ENCODE data around the gene GPSM1.
"Not testable (repeated sequence)": the region's sequence is repeated elsewhere in the genome, so short reads cannot be mapped to it uniquely, and the experiment has no call there.

The GPSM1 gene

GRCh38 chr9:136347472-136348256 lies 20.3 kb downstream of the GPSM1 start:
- no peak for DNase-seq

- DNase-seq: no peak
Measured at GRCh38 chr9:136348691-136349090, 21.4 kb downstream of the GPSM1 start.

GRCh38 chr9:136349546-136349945 lies 22.2 kb downstream of the GPSM1 start:
- DNase-seq: no peak

GRCh38 chr9:136351252-136351800 lies 24.0 kb downstream of the GPSM1 start:
- DNase-seq: no peak

GRCh38 chr9:136351868-136352267 lies 24.5 kb downstream of the GPSM1 start:
- DNase-seq: not testable (repeated sequence)

- DNase-seq: no peak
Measured at GRCh38 chr9:136352682-136353081, 25.3 kb downstream of the GPSM1 start.

GRCh38 chr9:136353088-136353487 lies 25.7 kb downstream of the GPSM1 start:
- no peak for DNase-seq

GRCh38 chr9:136353757-136354488 lies 26.6 kb downstream of the GPSM1 start:
- no peak for DNase-seq

- DNase-seq: no peak
Measured at GRCh38 chr9:136354592-136355085, 27.3 kb downstream of the GPSM1 start.

- DNase-seq: no peak
Measured at GRCh38 chr9:136355616-136356557, 28.5 kb downstream of the GPSM1 start.

- no peak for DNase-seq
Measured at GRCh38 chr9:136357202-136357725, 29.9 kb downstream of the GPSM1 start.

- DNase-seq: no peak
Measured at GRCh38 chr9:136358016-136358415, 30.7 kb downstream of the GPSM1 start.

GRCh38 chr9:136358888-136359287 lies 31.5 kb downstream of the GPSM1 start:
- no peak for DNase-seq

GRCh38 chr9:136359774-136360718 lies 32.7 kb downstream of the GPSM1 start:
- no peak for DNase-seq

GRCh38 chr9:136361047-136361753 lies 33.9 kb downstream of the GPSM1 start:
- DNase-seq: no peak

GRCh38 chr9:136361754-136362449 lies 34.6 kb downstream of the GPSM1 start:
- no peak for DNase-seq

- no peak for DNase-seq
Measured at GRCh38 chr9:136362450-136362784, 35.1 kb downstream of the GPSM1 start.

GRCh38 chr9:136363106-136363948 lies 36.0 kb downstream of the GPSM1 start, which contains the start of gene DNLZ:
TSS of gene DNLZ (minus strand) at chr9:136363744. CDS start at chr9:136363714, 30 bp downstream.
- DNase-seq: peak; percentile 76

All from NCI-H1092 (cell line).